ENCODE measurements around the gene U2AF2. TPM values are rescaled to one million over a fixed set of nuclear protein-coding genes. Genes with fewer than 3 reads are reported as not detected.
"Not testable (repeated sequence)": the region's sequence is repeated elsewhere in the genome, so short reads cannot be mapped to it uniquely, and the experiment has no call there.

The U2AF2 gene
- total RNA-seq, 1 donor from 2014 or later = 219 TPM

DNA sequence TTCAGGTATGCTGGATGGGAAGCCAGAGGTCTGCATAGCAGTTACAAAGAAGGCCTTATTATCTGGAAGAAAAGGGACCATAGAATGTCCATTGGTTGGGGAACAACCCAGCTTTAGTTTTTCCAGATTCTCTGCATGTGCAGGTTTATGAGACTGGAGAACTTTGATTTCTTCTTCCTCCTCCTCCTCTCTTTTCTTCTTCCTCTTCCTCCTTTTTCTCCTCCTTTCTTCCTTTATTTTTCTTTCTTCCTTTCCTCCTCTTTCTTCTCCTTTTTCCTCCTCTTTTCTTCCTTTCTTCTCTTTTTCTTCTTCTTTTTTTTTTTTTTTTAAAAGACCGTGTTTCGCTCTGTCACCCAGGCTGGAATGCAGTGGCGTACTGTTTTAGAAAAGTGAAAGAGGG lies 51.1 kb downstream of the U2AF2 start:
- Mint-ChIP-seq H3K36me3 (ENCODE audit: low read depth, unreplicated experiment) (peaks cover 33% of the 10 kb centered on the region), H3K4me3 (ENCODE audit: unreplicated experiment) (no peak overlapping the region), H3K27me3 (ENCODE audit: unreplicated experiment) (peaks cover 20% of the 10 kb centered on the region), H3K27ac (ENCODE audit: unreplicated experiment) (no peak overlapping the region), H3K4me1 (ENCODE audit: unreplicated experiment) (no peaks in the 10 kb centered on the region), H3K9me3 (ENCODE audit: unreplicated experiment) (no peaks in the 10 kb centered on the region)
- no peak for DNase-seq (ENCODE audit: low spot score)
- no peak for TF ChIP-seq CTCF (IDR thresholded peaks at IDR 0.05; ENCODE audit: unreplicated experiment)

DNA sequence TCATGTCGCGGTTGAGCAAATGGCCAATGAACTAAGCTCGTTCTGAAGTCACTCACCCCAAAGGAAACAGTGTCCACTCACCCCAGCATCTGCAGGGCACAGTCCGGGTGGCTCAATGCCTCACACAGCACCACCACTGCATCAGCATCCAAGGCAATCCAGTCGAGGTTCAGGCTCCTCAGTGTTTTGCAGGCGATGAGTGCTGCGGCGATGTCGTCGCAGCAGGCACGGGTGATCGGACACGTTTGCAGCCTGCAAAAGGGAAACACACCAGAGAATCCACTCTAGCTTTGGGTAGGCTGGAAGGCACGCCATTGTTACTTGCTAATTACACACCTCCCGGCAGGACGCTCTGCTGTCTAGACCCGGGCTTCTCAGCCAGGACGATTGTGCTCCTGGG lies 56.9 kb downstream of the U2AF2 start:
- H3K27ac Mint-ChIP-seq (ENCODE audit: unreplicated experiment) = no peak overlapping the region
- no peak for TF ChIP-seq CTCF (IDR thresholded peaks at IDR 0.05; ENCODE audit: unreplicated experiment)
- peaks cover 13% of the 10 kb centered on the region for H3K27me3 Mint-ChIP-seq (ENCODE audit: unreplicated experiment)
- no peaks in the 10 kb centered on the region for H3K4me1 Mint-ChIP-seq (ENCODE audit: unreplicated experiment)
- peaks cover 19% of the 10 kb centered on the region for H3K36me3 Mint-ChIP-seq (ENCODE audit: low read depth, unreplicated experiment)
- no peak overlapping the region for H3K4me3 Mint-ChIP-seq (ENCODE audit: unreplicated experiment)
- H3K9me3 Mint-ChIP-seq (ENCODE audit: unreplicated experiment) = peaks cover 22% of the 10 kb centered on the region
- no peak for DNase-seq (ENCODE audit: low spot score)

GRCh38 chr19:55712804-55713631 lies 58.2 kb downstream of the U2AF2 start:
- TF ChIP-seq CTCF (IDR thresholded peaks at IDR 0.05; ENCODE audit: unreplicated experiment) = no peak
- peak overlapping the region; percentile 89 for H3K27ac Mint-ChIP-seq (ENCODE audit: unreplicated experiment)
- H3K27me3 Mint-ChIP-seq (ENCODE audit: unreplicated experiment) = peaks cover 10% of the 10 kb centered on the region
- H3K36me3 Mint-ChIP-seq (ENCODE audit: low read depth, unreplicated experiment) = peaks cover 23% of the 10 kb centered on the region
- H3K4me1 Mint-ChIP-seq (ENCODE audit: unreplicated experiment) = no peaks in the 10 kb centered on the region
- H3K9me3 Mint-ChIP-seq (ENCODE audit: unreplicated experiment) = peaks cover 22% of the 10 kb centered on the region
- peak overlapping the region; percentile 47 for H3K4me3 Mint-ChIP-seq (ENCODE audit: unreplicated experiment)
- no peak for DNase-seq (ENCODE audit: low spot score)

GRCh38 chr19:55716531-55716930 lies 61.7 kb downstream of the U2AF2 start:
- no peaks in the 10 kb centered on the region for H3K4me1 Mint-ChIP-seq (ENCODE audit: unreplicated experiment)
- peaks cover 25% of the 10 kb centered on the region for H3K36me3 Mint-ChIP-seq (ENCODE audit: low read depth, unreplicated experiment)
- no peak for DNase-seq (ENCODE audit: low spot score)
- H3K9me3 Mint-ChIP-seq (ENCODE audit: unreplicated experiment) = peaks cover 37% of the 10 kb centered on the region
- H3K27ac Mint-ChIP-seq (ENCODE audit: unreplicated experiment) = no peak overlapping the region
- peaks cover 11% of the 10 kb centered on the region for H3K27me3 Mint-ChIP-seq (ENCODE audit: unreplicated experiment)
- no peak for TF ChIP-seq CTCF (IDR thresholded peaks at IDR 0.05; ENCODE audit: unreplicated experiment)
- no peak overlapping the region for H3K4me3 Mint-ChIP-seq (ENCODE audit: unreplicated experiment)

- TF ChIP-seq CTCF (IDR thresholded peaks at IDR 0.05; ENCODE audit: unreplicated experiment) = no peak
- Mint-ChIP-seq H3K4me1 (ENCODE audit: unreplicated experiment) (no peaks in the 10 kb centered on the region), H3K4me3 (ENCODE audit: unreplicated experiment) (peak overlapping the region; percentile 19), H3K27me3 (ENCODE audit: unreplicated experiment) (peaks cover 8% of the 10 kb centered on the region), H3K27ac (ENCODE audit: unreplicated experiment) (no peak overlapping the region), H3K36me3 (ENCODE audit: low read depth, unreplicated experiment) (peaks cover 26% of the 10 kb centered on the region), H3K9me3 (ENCODE audit: unreplicated experiment) (peaks cover 38% of the 10 kb centered on the region)
- DNase-seq (ENCODE audit: low spot score) = no peak
Measured at GRCh38 chr19:55717251-55717650, 62.4 kb downstream of the U2AF2 start.

GRCh38 chr19:55717879-55718711 lies 63.3 kb downstream of the U2AF2 start:
- H3K36me3 Mint-ChIP-seq (ENCODE audit: low read depth, unreplicated experiment) = peaks cover 21% of the 10 kb centered on the region
- H3K9me3 Mint-ChIP-seq (ENCODE audit: unreplicated experiment) = peaks cover 39% of the 10 kb centered on the region
- H3K27ac Mint-ChIP-seq (ENCODE audit: unreplicated experiment); H3K4me3 Mint-ChIP-seq (ENCODE audit: unreplicated experiment); H3K4me1 Mint-ChIP-seq (ENCODE audit: unreplicated experiment); H3K27me3 Mint-ChIP-seq (ENCODE audit: unreplicated experiment); DNase-seq (ENCODE audit: low spot score): not testable (repeated sequence)
